ENCODE results near the gene RHOD. TPM values are rescaled to one million over a fixed set of nuclear protein-coding genes. Genes with fewer than 3 reads are reported as not detected.

RHOD gene
- total and polyA plus RNA-seq, 10 of the 15 experiments (the other 5 are each of a cell fraction or from before 2014, with no cell fraction given), result 0.15 to 2.6 (median 1.9) TPM; not detected in 2

DNA sequence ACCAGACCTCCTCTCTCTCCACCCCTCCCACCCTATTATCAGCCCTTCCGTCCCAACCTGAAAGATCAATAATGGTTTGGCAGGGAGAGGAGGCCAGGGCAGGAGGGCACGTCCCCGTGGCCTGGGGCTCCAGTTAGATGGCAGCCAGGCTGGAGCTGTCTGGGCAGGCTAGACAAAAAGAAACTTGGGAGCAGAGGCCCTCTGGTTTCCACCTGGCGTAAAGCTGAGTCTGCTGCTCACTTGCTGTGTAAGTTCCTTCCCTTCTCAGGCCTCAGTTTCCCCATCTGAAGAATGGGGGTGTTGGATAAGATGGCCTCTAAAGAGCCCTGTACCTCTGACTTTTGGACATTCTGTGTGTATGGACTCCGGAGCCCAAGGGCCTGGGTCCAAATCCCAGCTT is 3.8 kb upstream of the RHOD start:
- POLR2A ChIA-PET, result interaction anchor here (0.5 kb wide), 1 partner anchor 122 kb away, joined by 8 read pairs; no protein-coding TSS in a partner anchor
- no peak for ATAC-seq

More for the DNA sequence above, 3.8 kb upstream of the RHOD start:
- DNase-seq (ENCODE audit: low read depth, low spot score), result no peak
- Histone ChIP-seq H3K27me3 (replicated peaks in 1 of 2; ENCODE audit: control insufficient read depth in 2 of 2, insufficient read depth in 2 of 2, low read length in 1 of 2) (no peaks in the 10 kb centered on the region), H3K79me2 (ENCODE audit: control insufficient read depth, insufficient read depth, low read length) (no peaks in the 10 kb centered on the region), H2AFZ (ENCODE audit: control insufficient read depth, low read depth, low read length) (no peak overlapping the region), H3K9ac (ENCODE audit: control insufficient read depth, insufficient read depth, low read length) (no peak overlapping the region), H4K20me1 (ENCODE audit: control insufficient read depth, insufficient read depth) (no peaks in the 10 kb centered on the region), H3K4me1 (ENCODE audit: control insufficient read depth, insufficient read depth, low read length) (peaks cover 10% of the 10 kb centered on the region), H3K4me2 (ENCODE audit: control insufficient read depth, insufficient read depth) (no peak overlapping the region), H3K36me3 (ENCODE audit: control insufficient read depth in 2 of 2, insufficient read depth in 2 of 2, low read length in 1 of 2) (no peaks in the 10 kb centered on the region), H3K27ac (ENCODE audit: control insufficient read depth, insufficient read depth) (no peak overlapping the region), H3K4me3 (no peak overlapping the region), H3K9me3 (replicated peaks; ENCODE audit: control insufficient read depth, insufficient read depth, low read length) (no peaks in the 10 kb centered on the region)
- TF ChIP-seq, protein P1, sequence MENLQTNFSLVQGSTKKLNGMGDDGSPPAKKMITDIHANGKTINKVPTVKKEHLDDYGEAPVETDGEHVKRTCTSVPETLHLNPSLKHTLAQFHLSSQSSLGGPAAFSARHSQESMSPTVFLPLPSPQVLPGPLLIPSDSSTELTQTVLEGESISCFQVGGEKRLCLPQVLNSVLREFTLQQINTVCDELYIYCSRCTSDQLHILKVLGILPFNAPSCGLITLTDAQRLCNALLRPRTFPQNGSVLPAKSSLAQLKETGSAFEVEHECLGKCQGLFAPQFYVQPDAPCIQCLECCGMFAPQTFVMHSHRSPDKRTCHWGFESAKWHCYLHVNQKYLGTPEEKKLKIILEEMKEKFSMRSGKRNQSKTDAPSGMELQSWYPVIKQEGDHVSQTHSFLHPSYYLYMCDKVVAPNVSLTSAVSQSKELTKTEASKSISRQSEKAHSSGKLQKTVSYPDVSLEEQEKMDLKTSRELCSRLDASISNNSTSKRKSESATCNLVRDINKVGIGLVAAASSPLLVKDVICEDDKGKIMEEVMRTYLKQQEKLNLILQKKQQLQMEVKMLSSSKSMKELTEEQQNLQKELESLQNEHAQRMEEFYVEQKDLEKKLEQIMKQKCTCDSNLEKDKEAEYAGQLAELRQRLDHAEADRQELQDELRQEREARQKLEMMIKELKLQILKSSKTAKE (IDR thresholded peaks at IDR 0.05; ENCODE audit: low read depth, poor library complexity, severe bottlenecking), result no peak
- TF ChIP-seq KLF5 (IDR thresholded peaks at IDR 0.05; ENCODE audit: partially characterized antibody) (no peak), TAF1 (IDR thresholded peaks at IDR 0.05; ENCODE audit: borderline replicate concordance, low read depth, low read length) (no peak), ATF7 (IDR thresholded peaks at IDR 0.05; ENCODE audit: low read depth) (no peak), NFYB (IDR thresholded peaks at IDR 0.05; ENCODE audit: insufficient read depth, low read depth, low read length) (no peak), FOXM1 (IDR thresholded peaks at IDR 0.05; ENCODE audit: low read depth, low read length) (no peak), SUPT20H (IDR thresholded peaks at IDR 0.05; ENCODE audit: borderline replicate concordance, control insufficient read depth, low read depth, low read length) (no peak), RAD51 (IDR thresholded peaks at IDR 0.05) (no peak), FOXK2 (IDR thresholded peaks at IDR 0.05) (no peak), TCF7 (IDR thresholded peaks at IDR 0.05; ENCODE audit: borderline replicate concordance) (no peak), CBFB (IDR thresholded peaks at IDR 0.05; ENCODE audit: low read depth) (no peak)
- TF ChIP-seq, protein P2, sequence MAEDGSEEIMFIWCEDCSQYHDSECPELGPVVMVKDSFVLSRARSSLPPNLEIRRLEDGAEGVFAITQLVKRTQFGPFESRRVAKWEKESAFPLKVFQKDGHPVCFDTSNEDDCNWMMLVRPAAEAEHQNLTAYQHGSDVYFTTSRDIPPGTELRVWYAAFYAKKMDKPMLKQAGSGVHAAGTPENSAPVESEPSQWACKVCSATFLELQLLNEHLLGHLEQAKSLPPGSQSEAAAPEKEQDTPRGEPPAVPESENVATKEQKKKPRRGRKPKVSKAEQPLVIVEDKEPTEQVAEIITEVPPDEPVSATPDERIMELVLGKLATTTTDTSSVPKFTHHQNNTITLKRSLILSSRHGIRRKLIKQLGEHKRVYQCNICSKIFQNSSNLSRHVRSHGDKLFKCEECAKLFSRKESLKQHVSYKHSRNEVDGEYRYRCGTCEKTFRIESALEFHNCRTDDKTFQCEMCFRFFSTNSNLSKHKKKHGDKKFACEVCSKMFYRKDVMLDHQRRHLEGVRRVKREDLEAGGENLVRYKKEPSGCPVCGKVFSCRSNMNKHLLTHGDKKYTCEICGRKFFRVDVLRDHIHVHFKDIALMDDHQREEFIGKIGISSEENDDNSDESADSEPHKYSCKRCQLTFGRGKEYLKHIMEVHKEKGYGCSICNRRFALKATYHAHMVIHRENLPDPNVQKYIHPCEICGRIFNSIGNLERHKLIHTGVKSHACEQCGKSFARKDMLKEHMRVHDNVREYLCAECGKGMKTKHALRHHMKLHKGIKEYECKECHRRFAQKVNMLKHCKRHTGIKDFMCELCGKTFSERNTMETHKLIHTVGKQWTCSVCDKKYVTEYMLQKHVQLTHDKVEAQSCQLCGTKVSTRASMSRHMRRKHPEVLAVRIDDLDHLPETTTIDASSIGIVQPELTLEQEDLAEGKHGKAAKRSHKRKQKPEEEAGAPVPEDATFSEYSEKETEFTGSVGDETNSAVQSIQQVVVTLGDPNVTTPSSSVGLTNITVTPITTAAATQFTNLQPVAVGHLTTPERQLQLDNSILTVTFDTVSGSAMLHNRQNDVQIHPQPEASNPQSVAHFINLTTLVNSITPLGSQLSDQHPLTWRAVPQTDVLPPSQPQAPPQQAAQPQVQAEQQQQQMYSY (CRISPR knock-in tag; IDR thresholded peaks at IDR 0.05), result no peak
- TF ChIP-seq, protein P3, sequence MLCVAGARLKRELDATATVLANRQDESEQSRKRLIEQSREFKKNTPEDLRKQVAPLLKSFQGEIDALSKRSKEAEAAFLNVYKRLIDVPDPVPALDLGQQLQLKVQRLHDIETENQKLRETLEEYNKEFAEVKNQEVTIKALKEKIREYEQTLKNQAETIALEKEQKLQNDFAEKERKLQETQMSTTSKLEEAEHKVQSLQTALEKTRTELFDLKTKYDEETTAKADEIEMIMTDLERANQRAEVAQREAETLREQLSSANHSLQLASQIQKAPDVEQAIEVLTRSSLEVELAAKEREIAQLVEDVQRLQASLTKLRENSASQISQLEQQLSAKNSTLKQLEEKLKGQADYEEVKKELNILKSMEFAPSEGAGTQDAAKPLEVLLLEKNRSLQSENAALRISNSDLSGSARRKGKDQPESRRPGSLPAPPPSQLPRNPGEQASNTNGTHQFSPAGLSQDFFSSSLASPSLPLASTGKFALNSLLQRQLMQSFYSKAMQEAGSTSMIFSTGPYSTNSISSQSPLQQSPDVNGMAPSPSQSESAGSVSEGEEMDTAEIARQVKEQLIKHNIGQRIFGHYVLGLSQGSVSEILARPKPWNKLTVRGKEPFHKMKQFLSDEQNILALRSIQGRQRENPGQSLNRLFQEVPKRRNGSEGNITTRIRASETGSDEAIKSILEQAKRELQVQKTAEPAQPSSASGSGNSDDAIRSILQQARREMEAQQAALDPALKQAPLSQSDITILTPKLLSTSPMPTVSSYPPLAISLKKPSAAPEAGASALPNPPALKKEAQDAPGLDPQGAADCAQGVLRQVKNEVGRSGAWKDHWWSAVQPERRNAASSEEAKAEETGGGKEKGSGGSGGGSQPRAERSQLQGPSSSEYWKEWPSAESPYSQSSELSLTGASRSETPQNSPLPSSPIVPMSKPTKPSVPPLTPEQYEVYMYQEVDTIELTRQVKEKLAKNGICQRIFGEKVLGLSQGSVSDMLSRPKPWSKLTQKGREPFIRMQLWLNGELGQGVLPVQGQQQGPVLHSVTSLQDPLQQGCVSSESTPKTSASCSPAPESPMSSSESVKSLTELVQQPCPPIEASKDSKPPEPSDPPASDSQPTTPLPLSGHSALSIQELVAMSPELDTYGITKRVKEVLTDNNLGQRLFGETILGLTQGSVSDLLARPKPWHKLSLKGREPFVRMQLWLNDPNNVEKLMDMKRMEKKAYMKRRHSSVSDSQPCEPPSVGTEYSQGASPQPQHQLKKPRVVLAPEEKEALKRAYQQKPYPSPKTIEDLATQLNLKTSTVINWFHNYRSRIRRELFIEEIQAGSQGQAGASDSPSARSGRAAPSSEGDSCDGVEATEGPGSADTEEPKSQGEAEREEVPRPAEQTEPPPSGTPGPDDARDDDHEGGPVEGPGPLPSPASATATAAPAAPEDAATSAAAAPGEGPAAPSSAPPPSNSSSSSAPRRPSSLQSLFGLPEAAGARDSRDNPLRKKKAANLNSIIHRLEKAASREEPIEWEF (IDR thresholded peaks at IDR 0.05; ENCODE audit: insufficient replicate concordance, low read depth, low read length), result no peak
- in situ Hi-C loops (cut with MboI), result no loop called here
- BruUV-seq (replicated peaks), result no TSS peak
- RAD21 ChIA-PET (ENCODE audit: unreplicated experiment), result interaction anchor here (0.7 to 1.5 kb wide), 3 partner anchors 117 to 299 kb away, joined by 3 read pairs; no protein-coding TSS in a partner anchor
- SMC1A ChIA-PET (ENCODE audit: uncharacterized antibody, unreplicated experiment), result interaction anchor here (0.6 kb wide), 1 partner anchor 573 kb away, joined by 3 read pairs; no protein-coding TSS in a partner anchor
- CTCF ChIA-PET, result interaction anchor here (0.7 to 5.9 kb wide), 8 partner anchors 13 to 1066 kb away, joined by 3 to 55 read pairs (median 4); no protein-coding TSS in a partner anchor
- intact Hi-C loops (cut with micrococcal nuclease; ENCODE audit: unreplicated experiment), result no loop called here
- FAIRE-seq, result no peak
- 70% methylated on average over 5 of the region's 5 CpGs for WGBS (ENCODE audit: insufficient coverage, insufficient replicate concordance, low lambda C conversion rate, missing lambda C conversion rate)
